HG03097 (cell line): ENCODE results near the gene TRMT6.

Source experiments
- ATAC-seq: cut with Tn5 transposase; IDR thresholded peaks from one replicate; pipeline ENCODE4 v1.9.1; 2021; ENCODE audit not compliant: unreplicated experiment, low FRiP score

TRMT6 gene

DNA sequence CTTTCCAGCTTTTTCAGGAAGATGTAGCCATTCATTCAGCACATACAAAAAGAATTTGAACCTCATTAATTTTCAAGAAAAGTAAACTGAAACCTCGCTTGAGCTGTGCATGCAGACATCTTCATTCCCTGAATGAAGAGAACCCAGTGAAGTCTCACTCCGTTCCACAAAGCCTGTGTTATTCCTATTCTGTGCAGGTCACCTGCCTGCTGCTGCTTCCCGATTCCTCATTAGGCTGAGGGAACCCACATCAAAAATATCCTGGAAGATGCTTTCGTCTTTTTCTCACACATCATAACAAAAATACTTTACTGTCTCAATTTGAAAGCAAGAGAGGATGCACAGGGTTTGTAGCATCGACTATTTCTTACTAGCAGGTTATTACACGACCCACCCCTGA, 40.1 kb downstream of the TRMT6 start:
- ATAC-seq: no peak

- ATAC-seq: no peak
Measured at GRCh38 chr20:5908981-5909380, 41.4 kb downstream of the TRMT6 start.

DNA sequence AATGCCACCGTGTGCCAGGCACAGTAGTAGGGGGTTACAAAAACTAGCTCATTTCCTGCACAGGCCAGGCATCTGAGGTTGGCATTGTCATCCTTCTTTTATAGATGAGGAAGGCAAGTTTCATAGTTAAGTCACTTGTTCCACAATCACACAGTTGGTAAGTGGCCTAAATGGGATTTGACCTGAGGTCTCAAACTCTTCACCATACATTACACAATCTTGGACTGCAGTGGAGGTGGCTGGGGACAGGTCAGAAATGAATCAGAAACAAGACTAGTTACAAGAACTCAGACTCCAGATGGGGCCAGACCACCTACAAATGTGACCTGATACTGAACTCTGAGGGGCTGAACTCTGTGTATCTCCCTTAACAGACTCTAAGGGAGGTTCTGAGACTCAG, 49.4 kb downstream of the TRMT6 start:
- no peak for ATAC-seq

- no peak for ATAC-seq
Measured at GRCh38 chr20:5899444-5899843, 50.9 kb downstream of the TRMT6 start.

GRCh38 chr20:5895626-5896025, 54.7 kb downstream of the TRMT6 start:
- no peak for ATAC-seq

GRCh38 chr20:5893621-5894020, 56.7 kb downstream of the TRMT6 start:
- no peak for ATAC-seq

DNA sequence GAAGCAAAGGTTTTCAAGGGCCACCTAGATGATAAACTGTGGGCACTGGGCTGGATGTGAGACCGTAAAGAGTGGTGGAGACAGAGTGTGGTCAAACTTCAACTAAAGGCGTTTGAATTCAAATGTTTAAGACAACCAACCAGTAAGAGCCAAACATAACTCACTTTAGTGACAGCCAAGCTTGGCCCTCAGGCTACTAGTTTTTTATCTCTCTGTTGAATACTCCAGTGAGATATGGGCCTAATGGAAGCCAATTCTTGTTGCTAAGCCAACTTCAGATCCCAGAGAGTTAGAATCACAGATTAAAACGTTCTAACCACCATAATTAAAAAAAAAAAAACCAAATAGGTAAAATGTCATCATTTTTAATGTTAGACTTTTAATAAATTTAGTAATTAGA, 57.3 kb downstream of the TRMT6 start:
- no peak for ATAC-seq

GRCh38 chr20:5890773-5891441, 59.4 kb downstream of the TRMT6 start:
- ATAC-seq: no peak

GRCh38 chr20:5888041-5888440, 62.3 kb downstream of the TRMT6 start:
- no peak for ATAC-seq

GRCh38 chr20:5887386-5887785, 62.9 kb downstream of the TRMT6 start:
- ATAC-seq: no peak
